Measurements from ENCODE around the gene RNGTT.

GRCh38 chr6:88584581-88585275 lies 378.7 kb downstream of the RNGTT start:
- TF ChIP-seq, protein P1, sequence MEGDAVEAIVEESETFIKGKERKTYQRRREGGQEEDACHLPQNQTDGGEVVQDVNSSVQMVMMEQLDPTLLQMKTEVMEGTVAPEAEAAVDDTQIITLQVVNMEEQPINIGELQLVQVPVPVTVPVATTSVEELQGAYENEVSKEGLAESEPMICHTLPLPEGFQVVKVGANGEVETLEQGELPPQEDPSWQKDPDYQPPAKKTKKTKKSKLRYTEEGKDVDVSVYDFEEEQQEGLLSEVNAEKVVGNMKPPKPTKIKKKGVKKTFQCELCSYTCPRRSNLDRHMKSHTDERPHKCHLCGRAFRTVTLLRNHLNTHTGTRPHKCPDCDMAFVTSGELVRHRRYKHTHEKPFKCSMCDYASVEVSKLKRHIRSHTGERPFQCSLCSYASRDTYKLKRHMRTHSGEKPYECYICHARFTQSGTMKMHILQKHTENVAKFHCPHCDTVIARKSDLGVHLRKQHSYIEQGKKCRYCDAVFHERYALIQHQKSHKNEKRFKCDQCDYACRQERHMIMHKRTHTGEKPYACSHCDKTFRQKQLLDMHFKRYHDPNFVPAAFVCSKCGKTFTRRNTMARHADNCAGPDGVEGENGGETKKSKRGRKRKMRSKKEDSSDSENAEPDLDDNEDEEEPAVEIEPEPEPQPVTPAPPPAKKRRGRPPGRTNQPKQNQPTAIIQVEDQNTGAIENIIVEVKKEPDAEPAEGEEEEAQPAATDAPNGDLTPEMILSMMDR (conservative IDR thresholded peaks at IDR 0.05), result no peak
- no peak for TF ChIP-seq EZH2 (IDR thresholded peaks at IDR 0.05; ENCODE audit: low read depth)
